ENCODE measurements around the gene PAPPA.

The PAPPA gene

GRCh38 chr9:116381350-116381749, 227.8 kb downstream of the PAPPA start:
- H3K9me3 ChIP-seq (ENCODE audit: low read length) = no peaks in the 10 kb centered on the region
- H3K27me3 ChIP-seq (ENCODE audit: control insufficient read depth in 1 of 2, insufficient read depth in 2 of 2, low read length in 2 of 2) = no peaks in the 10 kb centered on the region
- H3K4me1 ChIP-seq (ENCODE audit: insufficient read depth, low read length) = peaks cover 5% of the 10 kb centered on the region
- no peak overlapping the region for H3K27ac ChIP-seq (ENCODE audit: low read depth, low read length)
- no peak overlapping the region for H3K9ac ChIP-seq (ENCODE audit: low read length)
- H3K4me3 ChIP-seq (ENCODE audit: low read depth in 1 of 2, low read length in 2 of 2) = no peak overlapping the region
- H3K36me3 ChIP-seq (ENCODE audit: insufficient read depth, low read length) = no peaks in the 10 kb centered on the region

GRCh38 chr9:116382053-116382452, 228.5 kb downstream of the PAPPA start:
- Histone ChIP-seq H3K4me1 (ENCODE audit: insufficient read depth, low read length) (peaks cover 4% of the 10 kb centered on the region), H3K36me3 (ENCODE audit: insufficient read depth, low read length) (no peaks in the 10 kb centered on the region), H3K9ac (ENCODE audit: low read length) (no peak overlapping the region), H3K4me3 (ENCODE audit: low read depth in 1 of 2, low read length in 2 of 2) (no peak overlapping the region), H3K9me3 (ENCODE audit: low read length) (no peaks in the 10 kb centered on the region), H3K27ac (ENCODE audit: low read depth, low read length) (no peak overlapping the region), H3K27me3 (ENCODE audit: control insufficient read depth in 1 of 2, insufficient read depth in 2 of 2, low read length in 2 of 2) (no peaks in the 10 kb centered on the region)

- H3K9me3 ChIP-seq (ENCODE audit: low read length) = no peaks in the 10 kb centered on the region
These were observed 229.5 kb downstream of the PAPPA start for GRCh38 chr9:116383133-116383532.

GRCh38 chr9:116383936-116384335, 230.3 kb downstream of the PAPPA start:
- Histone ChIP-seq H3K27ac (ENCODE audit: low read depth, low read length) (no peak overlapping the region), H3K4me1 (ENCODE audit: insufficient read depth, low read length) (no peaks in the 10 kb centered on the region), H3K4me3 (ENCODE audit: low read depth in 1 of 2, low read length in 2 of 2) (no peak overlapping the region), H3K27me3 (ENCODE audit: control insufficient read depth in 1 of 2, insufficient read depth in 2 of 2, low read length in 2 of 2) (no peaks in the 10 kb centered on the region), H3K36me3 (ENCODE audit: insufficient read depth, low read length) (no peaks in the 10 kb centered on the region), H3K9ac (ENCODE audit: low read length) (no peak overlapping the region), H3K9me3 (ENCODE audit: low read length) (no peaks in the 10 kb centered on the region)

More at GRCh38 chr9:116383133-116383532, 229.5 kb downstream of the PAPPA start:
- Histone ChIP-seq H3K36me3 (ENCODE audit: insufficient read depth, low read length) (no peaks in the 10 kb centered on the region), H3K27me3 (ENCODE audit: control insufficient read depth in 1 of 2, insufficient read depth in 2 of 2, low read length in 2 of 2) (no peaks in the 10 kb centered on the region), H3K4me3 (ENCODE audit: low read depth in 1 of 2, low read length in 2 of 2) (no peak overlapping the region), H3K9ac (ENCODE audit: low read length) (no peak overlapping the region), H3K4me1 (ENCODE audit: insufficient read depth, low read length) (no peaks in the 10 kb centered on the region), H3K27ac (ENCODE audit: low read depth, low read length) (no peak overlapping the region)

- Histone ChIP-seq H3K4me1 (ENCODE audit: insufficient read depth, low read length) (no peaks in the 10 kb centered on the region), H3K27me3 (ENCODE audit: control insufficient read depth in 1 of 2, insufficient read depth in 2 of 2, low read length in 2 of 2) (no peaks in the 10 kb centered on the region), H3K36me3 (ENCODE audit: insufficient read depth, low read length) (no peaks in the 10 kb centered on the region), H3K9ac (ENCODE audit: low read length) (no peak overlapping the region), H3K4me3 (ENCODE audit: low read depth in 1 of 2, low read length in 2 of 2) (no peak overlapping the region), H3K27ac (ENCODE audit: low read depth, low read length) (no peak overlapping the region), H3K9me3 (ENCODE audit: low read length) (no peaks in the 10 kb centered on the region)
These were observed 234.5 kb downstream of the PAPPA start for GRCh38 chr9:116387934-116388698.

GRCh38 chr9:116389541-116390302, 236.1 kb downstream of the PAPPA start:
- H3K36me3 ChIP-seq (ENCODE audit: insufficient read depth, low read length) = no peaks in the 10 kb centered on the region
- no peaks in the 10 kb centered on the region for H3K9me3 ChIP-seq (ENCODE audit: low read length)
- no peak overlapping the region for H3K4me3 ChIP-seq (ENCODE audit: low read depth in 1 of 2, low read length in 2 of 2)
- no peaks in the 10 kb centered on the region for H3K27me3 ChIP-seq (ENCODE audit: control insufficient read depth in 1 of 2, insufficient read depth in 2 of 2, low read length in 2 of 2)
- no peaks in the 10 kb centered on the region for H3K4me1 ChIP-seq (ENCODE audit: insufficient read depth, low read length)
- no peak overlapping the region for H3K9ac ChIP-seq (ENCODE audit: low read length)
- H3K27ac ChIP-seq (ENCODE audit: low read depth, low read length) = no peak overlapping the region

- no peak overlapping the region for H3K4me3 ChIP-seq (ENCODE audit: low read depth in 1 of 2, low read length in 2 of 2)
- H3K9me3 ChIP-seq (ENCODE audit: low read length) = no peaks in the 10 kb centered on the region
- no peak overlapping the region for H3K9ac ChIP-seq (ENCODE audit: low read length)
These were observed 237.0 kb downstream of the PAPPA start for GRCh38 chr9:116390303-116391228.

GRCh38 chr9:116391306-116391900, 237.8 kb downstream of the PAPPA start:
- H3K27me3 ChIP-seq (ENCODE audit: control insufficient read depth in 1 of 2, insufficient read depth in 2 of 2, low read length in 2 of 2) = no peaks in the 10 kb centered on the region
- H3K4me1 ChIP-seq (ENCODE audit: insufficient read depth, low read length) = no peaks in the 10 kb centered on the region
- no peaks in the 10 kb centered on the region for H3K36me3 ChIP-seq (ENCODE audit: insufficient read depth, low read length)
- no peak overlapping the region for H3K9ac ChIP-seq (ENCODE audit: low read length)
- H3K9me3 ChIP-seq (ENCODE audit: low read length) = no peaks in the 10 kb centered on the region
- no peak overlapping the region for H3K27ac ChIP-seq (ENCODE audit: low read depth, low read length)
- H3K4me3 ChIP-seq (ENCODE audit: low read depth in 1 of 2, low read length in 2 of 2) = no peak overlapping the region

More at GRCh38 chr9:116390303-116391228, 237.0 kb downstream of the PAPPA start:
- H3K36me3 ChIP-seq (ENCODE audit: insufficient read depth, low read length) = no peaks in the 10 kb centered on the region
- H3K27me3 ChIP-seq (ENCODE audit: control insufficient read depth in 1 of 2, insufficient read depth in 2 of 2, low read length in 2 of 2) = no peaks in the 10 kb centered on the region
- no peak overlapping the region for H3K27ac ChIP-seq (ENCODE audit: low read depth, low read length)
- no peaks in the 10 kb centered on the region for H3K4me1 ChIP-seq (ENCODE audit: insufficient read depth, low read length)

- Histone ChIP-seq H3K4me3 (ENCODE audit: low read depth in 1 of 2, low read length in 2 of 2) (no peak overlapping the region), H3K27me3 (ENCODE audit: control insufficient read depth in 1 of 2, insufficient read depth in 2 of 2, low read length in 2 of 2) (no peaks in the 10 kb centered on the region), H3K27ac (ENCODE audit: low read depth, low read length) (no peak overlapping the region), H3K9ac (ENCODE audit: low read length) (no peak overlapping the region), H3K4me1 (ENCODE audit: insufficient read depth, low read length) (no peaks in the 10 kb centered on the region), H3K36me3 (ENCODE audit: insufficient read depth, low read length) (no peaks in the 10 kb centered on the region), H3K9me3 (ENCODE audit: low read length) (no peaks in the 10 kb centered on the region)
These were observed 239.6 kb downstream of the PAPPA start for GRCh38 chr9:116393198-116393597.

GRCh38 chr9:116394070-116394469, 240.5 kb downstream of the PAPPA start:
- Histone ChIP-seq H3K27me3 (ENCODE audit: control insufficient read depth in 1 of 2, insufficient read depth in 2 of 2, low read length in 2 of 2) (no peaks in the 10 kb centered on the region), H3K36me3 (ENCODE audit: insufficient read depth, low read length) (no peaks in the 10 kb centered on the region), H3K4me3 (ENCODE audit: low read depth in 1 of 2, low read length in 2 of 2) (no peak overlapping the region), H3K27ac (ENCODE audit: low read depth, low read length) (no peak overlapping the region), H3K9ac (ENCODE audit: low read length) (no peak overlapping the region), H3K4me1 (ENCODE audit: insufficient read depth, low read length) (no peaks in the 10 kb centered on the region), H3K9me3 (ENCODE audit: low read length) (no peaks in the 10 kb centered on the region)

All from muscle layer of colon (tissue), 2 donors.